Measurements from ENCODE around the gene SGPL1.
"Not testable (repeated sequence)": the region's sequence is repeated elsewhere in the genome, so short reads cannot be mapped to it uniquely, and the experiment has no call there.

Gene SGPL1

GRCh38 chr10:70908406-70909296, 92.9 kb downstream of the SGPL1 start:
- no peak for DNase-seq

GRCh38 chr10:70909326-70909935, 93.7 kb downstream of the SGPL1 start:
- no peak for DNase-seq

GRCh38 chr10:70910486-70911341, 95.0 kb downstream of the SGPL1 start:
- no peak for DNase-seq

GRCh38 chr10:70911386-70911785, 95.6 kb downstream of the SGPL1 start:
- no peak for DNase-seq

GRCh38 chr10:70912556-70912955, 96.8 kb downstream of the SGPL1 start:
- no peak for DNase-seq

GRCh38 chr10:70913191-70913892, 97.6 kb downstream of the SGPL1 start:
- DNase-seq = no peak

GRCh38 chr10:70913893-70914240, 98.1 kb downstream of the SGPL1 start:
- DNase-seq = no peak

GRCh38 chr10:70914316-70914864, 98.6 kb downstream of the SGPL1 start:
- no peak for DNase-seq

- DNase-seq = no peak
Measured at GRCh38 chr10:70915206-70915605, 99.5 kb downstream of the SGPL1 start.

- DNase-seq = no peak
Measured at GRCh38 chr10:70915806-70916205, 100.1 kb downstream of the SGPL1 start.

- DNase-seq = no peak
Measured at GRCh38 chr10:70916241-70916640, 100.5 kb downstream of the SGPL1 start.

- DNase-seq = peak; percentile 25
Measured at GRCh38 chr10:70917226-70917625, 101.5 kb downstream of the SGPL1 start.

- no peak for DNase-seq
Measured at GRCh38 chr10:70917635-70918034, 101.9 kb downstream of the SGPL1 start.

- DNase-seq = peak; percentile 58
Measured at GRCh38 chr10:70918851-70919530, 103.2 kb downstream of the SGPL1 start.

GRCh38 chr10:70919906-70920305, 104.2 kb downstream of the SGPL1 start:
- not testable (repeated sequence) for DNase-seq

- DNase-seq = peak; percentile 43
Measured at GRCh38 chr10:70920519-70920918, 104.8 kb downstream of the SGPL1 start.

GRCh38 chr10:70921285-70921684, 105.5 kb downstream of the SGPL1 start:
- no peak for DNase-seq

GRCh38 chr10:70923696-70924095, 107.9 kb downstream of the SGPL1 start:
- no peak for DNase-seq

- peak; percentile 39 for DNase-seq
Measured at GRCh38 chr10:70925377-70926225, 109.9 kb downstream of the SGPL1 start.

- no peak for DNase-seq
Measured at GRCh38 chr10:70926226-70927000, 110.7 kb downstream of the SGPL1 start.
